HG03060 (cell line): ENCODE measurements around the gene NARS2.

Experiments
- ATAC-seq: cut with Tn5 transposase; IDR thresholded peaks from one replicate; pipeline ENCODE4 v1.9.1; 2021; ENCODE audit warnings: low read depth, moderate number of reproducible peaks; ENCODE audit not compliant: unreplicated experiment

NARS2 gene

DNA sequence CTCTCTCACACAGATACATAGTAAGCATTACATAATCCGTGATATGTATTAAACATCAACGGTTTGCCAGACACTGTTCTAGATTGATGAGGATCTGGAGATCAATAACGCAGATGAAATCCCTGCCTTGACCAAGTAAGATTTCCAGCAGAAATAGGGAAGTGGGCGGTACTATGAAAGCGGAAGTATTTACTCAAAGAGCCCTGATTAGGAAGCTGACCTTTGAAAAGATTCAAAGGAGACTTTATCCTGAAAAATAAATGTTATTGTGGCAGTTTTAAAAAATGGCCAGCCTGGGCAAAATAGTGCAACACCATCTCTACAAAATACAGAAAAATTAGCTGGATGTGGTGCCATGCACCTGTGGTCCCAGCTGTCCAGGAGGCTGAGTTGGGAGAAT is 183.9 kb downstream of the NARS2 start:
- no peak for ATAC-seq

DNA sequence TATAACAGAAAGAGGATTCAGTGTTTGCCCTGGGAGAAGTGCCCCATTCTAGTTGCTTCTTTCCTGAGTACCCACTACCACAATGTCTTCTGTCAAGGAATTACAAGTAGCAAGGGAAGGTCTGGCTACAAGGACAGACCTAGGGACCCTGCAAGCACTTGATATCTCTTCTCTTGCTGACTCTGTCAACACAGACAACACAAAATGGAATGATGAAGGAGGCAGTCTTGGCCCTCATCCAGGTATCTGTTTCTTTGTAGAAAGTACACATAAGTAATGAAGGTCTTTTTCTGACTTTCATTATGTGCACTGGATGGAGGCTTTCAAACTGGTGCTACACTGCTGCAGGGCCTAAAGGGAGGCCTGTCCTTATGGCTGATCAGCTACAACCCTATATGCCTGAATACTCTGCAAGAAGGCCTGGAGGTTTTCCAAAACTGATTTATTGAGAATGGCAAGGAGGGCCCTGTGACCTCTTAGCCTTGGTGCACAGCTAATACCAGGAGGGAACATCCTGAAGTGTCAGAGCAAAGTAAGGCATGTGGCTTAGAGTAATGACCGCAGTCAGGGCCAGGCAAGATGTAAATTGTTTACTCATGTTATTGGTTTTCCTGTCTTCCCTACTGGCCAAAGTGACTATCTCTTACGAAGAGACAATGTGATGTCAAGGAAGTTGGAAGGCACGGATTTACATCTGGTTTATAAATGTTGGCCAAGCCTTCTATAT is 188.3 kb downstream of the NARS2 start:
- ATAC-seq = no peak
